CD4-positive, alpha-beta T cell (primary cell): ENCODE measurements around the gene SELENOM. TPM values are rescaled to one million over a fixed set of nuclear protein-coding genes. Genes with fewer than 3 reads are reported as not detected.

Source experiments
- ATAC-seq: fragments of 200-7000 bp; cut with Tn5 transposase; one replicate; pipeline ENCODE4 v1.10.0; 2022; ENCODE audit warnings: mild to moderate bottlenecking; ENCODE audit not compliant: poor library complexity
- CTCF ChIA-PET: fragments of 350-600 bp; sonication (Branson Sonifier 250); formaldehyde crosslinking; loops from one replicate; lab custom pipeline; 2021; ENCODE audit warnings: antibody characterized with exemption, inconsistent platforms; lab: Charles Lee
- POLR2A ChIA-PET: fragments of 350-600 bp; sonication (Branson Sonifier 250); formaldehyde crosslinking; loops from one replicate; lab custom pipeline; 2021; ENCODE audit warnings: antibody characterized with exemption, inconsistent platforms; lab: Charles Lee
- DNase-seq, 14 experiments: peaks; one replicate each; pipeline ENCODE4 v3.0.0-alpha.2; 2013 to 2020; ENCODE audit warnings: mixed read lengths in 2 of 14
- H3K27ac ChIP-seq, 2 donors: one replicate each; pipeline versions ENCODE4 v1.5.1 to v1.7.0; 2013; ENCODE audit warnings: low read length in 2 of 2, low read depth in 1 of 2, mild to moderate bottlenecking in 1 of 2
- H3K27me3 ChIP-seq, 2 experiments: 1 replicate in 1 of 2; 2 replicates in 1 of 2; pipeline versions ENCODE4 v1.6.1 to v1.7.0; 2013; ENCODE audit warnings: low read length in 2 of 2, control low read depth in 1 of 2, mild to moderate bottlenecking in 1 of 2, moderate library complexity in 1 of 2; ENCODE audit not compliant: insufficient read depth in 2 of 2, control insufficient read depth in 1 of 2
- H3K36me3 ChIP-seq: one replicate; pipeline ENCODE4 v1.6.1; 2013; ENCODE audit warnings: low read length, control low read depth; ENCODE audit not compliant: insufficient read depth
- H3K4me1 ChIP-seq: one replicate; pipeline ENCODE4 v1.6.1; 2013; ENCODE audit warnings: low read length, control low read depth; ENCODE audit not compliant: insufficient read depth
- H3K4me3 ChIP-seq: one replicate; pipeline ENCODE4 v1.5.1; 2013; ENCODE audit warnings: mild to moderate bottlenecking, low read length, moderate library complexity
- H3K9me3 ChIP-seq, 2 experiments: 1 replicate in 1 of 2; 2 replicates in 1 of 2; pipeline versions ENCODE4 v1.6.1 to v1.7.0; 2013; ENCODE audit warnings: low read length in 2 of 2, mild to moderate bottlenecking in 2 of 2, control low read depth in 1 of 2, moderate library complexity in 1 of 2; ENCODE audit not compliant: control insufficient read depth in 1 of 2, insufficient read depth in 1 of 2
- H3K27ac Mint-ChIP-seq: one replicate; pipeline ENCODE4 v1.8.0; 2020; ENCODE audit warnings: mixed read lengths
- H3K27me3 Mint-ChIP-seq: one replicate; pipeline ENCODE4 v1.8.0; 2021; ENCODE audit warnings: mixed read lengths
- H3K36me3 Mint-ChIP-seq: one replicate; pipeline ENCODE4 v1.8.0; 2021; ENCODE audit warnings: low read depth, mixed read lengths
- H3K4me1 Mint-ChIP-seq: one replicate; pipeline ENCODE4 v1.8.0; 2021; ENCODE audit warnings: low read depth, mixed read lengths
- H3K4me3 Mint-ChIP-seq: one replicate; pipeline ENCODE4 v1.8.0; 2020; ENCODE audit warnings: mild to moderate bottlenecking, mixed read lengths
- H3K9me3 Mint-ChIP-seq: one replicate; pipeline ENCODE4 v1.8.0; 2020; ENCODE audit warnings: mixed read lengths
- CTCF ChIP-seq: fragments of 200-600 bp; IDR thresholded peaks from one replicate; pipeline ENCODE4 v1.8.0; 2022; ENCODE audit warnings: antibody characterized with exemption, mild to moderate bottlenecking
- intact Hi-C, 2 experiments: fragments of 100-400 bp; cut with DNase I in 1 of 2; cut with micrococcal nuclease in 1 of 2; formaldehyde crosslinking; loops; one replicate each; pipeline versions ENCODE4 v1.15.1 to v1.9.0; 2023 to 2025; cut with DNase I, micrococcal nuclease
- total RNA-seq, 174 experiments: library from RNA in 2 of 174; stranded (reverse) in 2 of 174; gene quantifications; one replicate each; pipeline ENCODE4 v1.2.3 and lab custom pipeline; 2021 to 2026

Gene SELENOM
- total RNA-seq, 2 experiments from 2014 or later, result 78.0 to 82.4 TPM

- H3K27ac ChIP-seq, result no peak overlapping the region
- Mint-ChIP-seq H3K27me3 (no peaks in the 10 kb centered on the region), H3K4me1 (no peaks in the 10 kb centered on the region), H3K36me3 (no peaks in the 10 kb centered on the region), H3K9me3 (no peaks in the 10 kb centered on the region), H3K27ac (no peak overlapping the region), H3K4me3 (no peak overlapping the region)
- H3K36me3 ChIP-seq, result no peaks in the 10 kb centered on the region
- peaks cover 0 to 3% of the 10 kb centered on the region in 2 experiments for H3K9me3 ChIP-seq
- DNase-seq (no peak), ATAC-seq (no peak)
- TF ChIP-seq CTCF, result no peak
- ChIA-PET POLR2A (interaction anchor here (0.6 kb wide), 1 partner anchor 18 kb away, joined by 3 read pairs; the partner anchor contains the start of gene RNF185), CTCF (no interaction called here)
- intact Hi-C loops, result no loop called here
- H3K4me1 ChIP-seq, result no peaks in the 10 kb centered on the region
- H3K27me3 ChIP-seq, result no peaks in the 10 kb centered on the region
- H3K4me3 ChIP-seq, result no peak overlapping the region
Observed at GRCh38 chr22:31141551-31141950, 34.2 kb upstream of the SELENOM start.

- no peaks in the 10 kb centered on the region for H3K27me3 Mint-ChIP-seq
- Histone ChIP-seq H3K36me3 (no peaks in the 10 kb centered on the region), H3K27ac (no peak overlapping the region), H3K4me3 (no peak overlapping the region), H3K9me3 (peaks cover 0 to 3% of the 10 kb centered on the region in 2 experiments), H3K4me1 (no peaks in the 10 kb centered on the region), H3K27me3 (no peaks in the 10 kb centered on the region)
- CTCF ChIA-PET, result no interaction called here
- no peak for ATAC-seq
- TF ChIP-seq CTCF, result no peak
- H3K4me3 Mint-ChIP-seq, result no peak overlapping the region
- intact Hi-C loops, result no loop called here
- H3K4me1 Mint-ChIP-seq, result no peaks in the 10 kb centered on the region
- H3K36me3 Mint-ChIP-seq, result no peaks in the 10 kb centered on the region
- POLR2A ChIA-PET, result no interaction called here
- no peak overlapping the region for H3K27ac Mint-ChIP-seq
- no peak for DNase-seq
- no peaks in the 10 kb centered on the region for H3K9me3 Mint-ChIP-seq
Observed at GRCh38 chr22:31140746-31141145, 33.4 kb upstream of the SELENOM start.

GRCh38 chr22:31139866-31140716 lies 32.7 kb upstream of the SELENOM start, which contains the start of gene PLA2G3:
TSS of gene PLA2G3 (minus strand) at chr22:31140508. CDS start at chr22:31140354, 154 bp downstream.
- Mint-ChIP-seq H3K36me3 (no peaks in the 10 kb centered on the region), H3K4me1 (no peaks in the 10 kb centered on the region), H3K27me3 (no peaks in the 10 kb centered on the region), H3K9me3 (no peaks in the 10 kb centered on the region), H3K4me3 (no peak within 1 kb of the TSS), H3K27ac (no peak within 1 kb of the TSS)
- Histone ChIP-seq H3K36me3 (no peaks in the 10 kb centered on the region), H3K27ac (no peak within 1 kb of the TSS), H3K27me3 (no peaks in the 10 kb centered on the region), H3K4me1 (no peaks in the 10 kb centered on the region), H3K4me3 (no peak within 1 kb of the TSS), H3K9me3 (peaks cover 0 to 2% of the 10 kb centered on the region in 2 experiments)
- POLR2A ChIA-PET, result no interaction called here
- TF ChIP-seq CTCF, result no peak
- CTCF ChIA-PET, result no interaction called here
- no peak for ATAC-seq
- DNase-seq, result no peak
- intact Hi-C loops, result no loop called here
